ENCODE data around the gene CREB3L2.
A peak's percentile ranks its signal among the peaks of the same experiment; 100 is the strongest.

Gene CREB3L2

GRCh38 chr7:137950263-137950621, 51.6 kb downstream of the CREB3L2 start:
- DNase-seq, result no peak

- no peak for DNase-seq
Measured at GRCh38 chr7:137949416-137950262, 52.2 kb downstream of the CREB3L2 start.

GRCh38 chr7:137948845-137949330, 53.0 kb downstream of the CREB3L2 start:
- DNase-seq, result no peak

GRCh38 chr7:137948083-137948844, 53.6 kb downstream of the CREB3L2 start:
- no peak for DNase-seq

GRCh38 chr7:137947046-137947445, 54.8 kb downstream of the CREB3L2 start:
- no peak for DNase-seq

- no peak for DNase-seq
Measured at GRCh38 chr7:137946011-137946410, 55.9 kb downstream of the CREB3L2 start.

GRCh38 chr7:137944168-137944567, 57.7 kb downstream of the CREB3L2 start:
- DNase-seq, result no peak

- no peak for DNase-seq
Measured at GRCh38 chr7:137943132-137943551, 58.7 kb downstream of the CREB3L2 start.

GRCh38 chr7:137942484-137943115, 59.3 kb downstream of the CREB3L2 start:
- DNase-seq, result no peak

GRCh38 chr7:137940656-137941518, 61.0 kb downstream of the CREB3L2 start:
- no peak for DNase-seq

GRCh38 chr7:137940218-137940617, 61.7 kb downstream of the CREB3L2 start:
- DNase-seq, result no peak

GRCh38 chr7:137937202-137937560, 64.7 kb downstream of the CREB3L2 start:
- DNase-seq, result no peak

GRCh38 chr7:137936509-137937201, 65.2 kb downstream of the CREB3L2 start:
- DNase-seq, result no peak

GRCh38 chr7:137935884-137936508, 65.9 kb downstream of the CREB3L2 start:
- no peak for DNase-seq

GRCh38 chr7:137934941-137935883, 66.7 kb downstream of the CREB3L2 start:
- DNase-seq, result no peak

- DNase-seq, result peak in 1 of 2 experiments; percentile 22
Measured at GRCh38 chr7:137934176-137934826, 67.6 kb downstream of the CREB3L2 start.

GRCh38 chr7:137933270-137934017, 68.4 kb downstream of the CREB3L2 start:
- DNase-seq, result peak; percentile 70 to 92

- no peak for DNase-seq
Measured at GRCh38 chr7:137932881-137933269, 69.0 kb downstream of the CREB3L2 start.

GRCh38 chr7:137931823-137932222, 70.1 kb downstream of the CREB3L2 start:
- no peak for DNase-seq

Data from NCI-H446 (cell line).